GM12872 (cell line): ENCODE data around the gene CD209.

Source experiments
- CTCF ChIP-seq: IDR thresholded peaks from 3 replicates; pipeline ENCODE4 v1.5.1; 2011; ENCODE audit warnings: low read depth, mild to moderate bottlenecking, low read length, moderate library complexity; ENCODE audit not compliant: insufficient read depth

The CD209 gene

DNA sequence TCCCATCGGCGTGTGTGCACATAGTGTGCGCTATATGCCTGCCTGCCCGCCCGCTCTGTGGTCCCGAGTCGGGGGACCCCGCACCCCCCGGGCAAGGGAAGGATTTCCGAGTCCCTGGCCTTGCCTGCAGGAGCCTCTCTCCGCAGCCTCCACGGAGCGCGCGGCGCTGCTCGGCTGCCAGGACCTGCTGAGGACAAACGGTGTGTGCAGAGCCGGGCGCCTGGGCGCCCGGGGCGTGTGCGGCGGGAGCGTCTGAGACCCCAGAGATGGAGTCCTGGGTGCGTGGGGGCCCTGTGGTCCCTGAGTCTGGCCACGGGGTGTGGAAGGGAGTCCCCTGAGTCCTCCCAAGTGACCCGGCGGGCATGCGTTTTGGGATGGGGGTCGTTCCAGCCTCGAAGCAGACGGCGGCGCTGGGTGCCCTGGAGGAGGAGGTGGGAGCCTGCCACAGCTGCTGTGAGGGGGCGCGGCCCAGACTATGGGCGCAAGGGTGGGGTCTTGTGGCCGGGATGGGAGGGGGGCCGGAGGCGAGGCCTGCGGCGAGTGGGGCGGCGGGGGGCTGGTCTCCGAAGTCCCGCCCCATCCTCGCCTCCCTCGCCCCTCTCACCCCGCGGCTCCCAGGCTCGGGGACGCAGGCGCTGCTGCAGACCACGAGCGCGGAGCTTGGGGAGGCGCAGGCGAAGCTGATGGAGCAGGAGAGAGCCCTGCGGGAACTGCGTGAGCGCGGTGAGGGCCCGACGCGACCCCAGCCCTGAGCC lies 41.0 kb upstream of the CD209 start:
- TF ChIP-seq CTCF, result no peak

DNA sequence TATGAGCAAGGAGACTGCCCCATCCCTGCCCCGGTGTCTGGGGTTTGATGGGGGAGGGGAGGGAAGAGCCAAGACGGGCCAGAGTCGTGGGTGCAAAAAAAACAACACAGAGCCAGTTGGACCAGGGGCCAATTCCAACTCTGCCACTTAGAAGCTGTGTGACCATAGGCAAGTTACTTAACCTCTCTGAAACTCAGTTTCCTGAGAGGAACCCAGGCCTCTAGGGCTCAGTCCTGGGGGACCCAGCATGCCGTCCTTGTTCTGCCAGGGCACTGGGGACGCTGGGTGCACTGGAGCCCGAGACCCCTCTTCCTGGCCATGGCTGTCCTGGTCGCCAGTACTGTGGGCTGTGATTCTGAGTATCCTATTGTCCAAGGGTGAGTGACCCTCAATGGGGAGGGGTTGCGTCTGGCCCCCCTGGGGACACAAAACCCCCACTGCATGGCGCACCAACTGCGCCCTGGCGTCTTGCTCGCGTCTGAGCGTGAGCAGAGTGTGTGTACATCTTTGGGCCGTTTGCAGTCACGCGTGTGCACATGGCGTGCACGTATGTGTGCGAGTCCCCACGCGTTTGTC lies 40.4 kb upstream of the CD209 start:
- TF ChIP-seq CTCF, result no peak

DNA sequence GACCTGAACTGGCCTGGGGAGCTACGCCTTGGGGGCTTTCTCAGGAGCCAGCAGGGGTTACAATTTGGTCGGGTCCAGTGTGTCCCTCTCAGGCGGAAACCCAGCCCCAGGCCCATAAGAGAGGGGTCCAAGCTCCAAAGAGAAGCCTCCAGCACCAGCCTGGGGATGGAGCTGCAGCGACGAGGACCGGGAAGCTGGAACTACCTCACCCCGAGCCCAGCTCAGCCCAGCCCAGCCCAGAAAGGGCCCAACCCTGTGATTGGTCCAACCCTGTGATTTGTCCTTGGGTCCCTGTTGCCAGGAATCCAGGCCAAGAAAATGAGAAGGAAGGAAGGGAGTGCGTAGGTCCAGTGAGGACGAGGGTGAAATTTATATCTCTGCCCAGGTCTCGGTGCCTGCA lies 39.8 kb upstream of the CD209 start:
- TF ChIP-seq CTCF, result no peak

GRCh38 chr19:7784856-7785255 lies 37.5 kb upstream of the CD209 start:
- TF ChIP-seq CTCF, result no peak

DNA sequence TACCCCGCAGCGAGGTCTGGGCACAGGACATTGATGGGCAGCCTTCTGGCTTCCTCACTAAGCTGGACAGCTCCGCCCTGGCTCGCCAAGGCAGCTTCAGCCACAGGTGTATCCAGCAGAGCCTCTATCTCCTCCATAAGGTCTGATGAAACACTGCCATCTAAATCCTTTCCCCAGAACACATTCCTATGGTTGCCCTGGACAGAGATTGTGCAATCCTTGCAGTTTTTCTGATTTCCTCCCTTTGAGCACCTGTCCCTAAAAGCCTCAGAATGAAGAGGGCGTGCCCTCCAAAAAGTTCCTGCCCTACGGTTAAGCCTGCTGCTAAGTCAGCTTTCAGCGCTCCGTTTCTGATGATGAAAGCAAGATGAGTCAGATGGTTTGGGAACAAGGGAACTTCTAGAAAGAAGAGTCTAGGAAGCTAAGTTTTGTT lies 36.7 kb upstream of the CD209 start:
- TF ChIP-seq CTCF, result no peak

DNA sequence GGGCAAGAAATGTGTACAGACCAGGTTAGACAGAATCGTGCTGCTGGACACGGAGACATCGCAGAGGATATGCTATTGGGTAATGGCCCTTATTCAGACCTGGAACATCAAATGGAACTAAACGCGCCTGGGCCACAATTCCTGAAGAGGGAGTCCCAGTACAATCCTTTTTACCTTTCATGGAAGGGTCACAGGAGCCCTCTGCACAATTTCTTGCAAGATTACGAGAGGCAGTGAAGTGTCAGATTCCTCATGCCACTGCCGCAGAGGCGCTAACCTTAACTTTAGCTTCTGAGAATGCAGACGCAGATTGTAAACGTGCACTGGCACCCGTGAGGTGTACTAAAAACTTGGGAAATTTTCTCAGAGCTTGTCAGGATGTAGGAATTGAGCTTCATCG lies 33.8 kb upstream of the CD209 start:
- TF ChIP-seq CTCF, result no peak

DNA sequence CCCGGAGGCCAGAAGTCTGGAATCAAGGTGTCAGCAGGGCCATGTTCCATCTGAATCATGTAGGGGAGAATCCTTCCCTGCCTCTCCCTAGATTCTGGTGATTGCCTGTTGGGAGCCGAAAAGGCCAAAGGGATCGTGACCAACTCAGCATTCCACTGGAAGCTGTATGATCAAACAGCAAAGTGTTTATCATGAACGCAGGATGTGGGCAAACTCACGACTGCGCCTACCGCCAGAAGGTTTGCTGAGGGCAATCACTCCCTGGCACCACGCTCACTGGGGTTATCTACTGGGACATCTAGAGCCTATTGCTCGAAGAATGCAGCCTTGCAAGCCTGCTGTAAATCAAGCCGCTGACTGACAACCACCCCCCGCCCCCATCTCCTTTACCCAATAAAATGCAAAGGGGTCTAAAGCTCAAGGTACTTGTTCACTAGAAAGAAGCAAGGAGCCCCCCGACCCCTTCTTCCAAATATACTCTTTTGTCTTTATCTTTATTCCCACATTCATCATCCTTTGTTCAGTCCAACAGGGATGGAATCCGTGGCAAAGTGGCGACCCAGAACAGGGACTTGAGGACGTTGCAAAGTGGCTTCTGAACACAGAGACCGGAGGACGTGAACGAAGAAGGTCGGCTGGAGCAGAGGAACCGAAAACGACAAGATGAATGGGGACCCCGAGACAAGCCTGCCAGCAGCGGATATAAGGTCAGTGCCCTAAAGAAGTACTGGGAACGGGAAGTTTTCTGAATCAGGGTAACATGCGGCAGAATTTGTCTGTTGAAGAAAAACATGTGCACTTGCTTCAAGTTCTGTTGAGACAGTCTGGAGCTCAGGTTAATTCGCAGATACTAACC lies 32.5 kb upstream of the CD209 start:
- no peak for TF ChIP-seq CTCF
